GM12875 (cell line): ENCODE data around the gene TPRG1L.

Experiments used
- H3K4me3 ChIP-seq: one replicate; pipeline ENCODE4 v1.5.1; 2011; ENCODE audit warnings: low read depth, low read length, control low read depth
- TF ChIP-seq, protein P1 (sequence below): IDR thresholded peaks from 2 replicates; pipeline ENCODE4 v1.5.1; 2011; ENCODE audit warnings: low read depth, mild to moderate bottlenecking, control low read depth, inconsistent platforms, low read length, moderate library complexity, borderline replicate concordance; ENCODE audit not compliant: insufficient read depth

TPRG1L gene

DNA sequence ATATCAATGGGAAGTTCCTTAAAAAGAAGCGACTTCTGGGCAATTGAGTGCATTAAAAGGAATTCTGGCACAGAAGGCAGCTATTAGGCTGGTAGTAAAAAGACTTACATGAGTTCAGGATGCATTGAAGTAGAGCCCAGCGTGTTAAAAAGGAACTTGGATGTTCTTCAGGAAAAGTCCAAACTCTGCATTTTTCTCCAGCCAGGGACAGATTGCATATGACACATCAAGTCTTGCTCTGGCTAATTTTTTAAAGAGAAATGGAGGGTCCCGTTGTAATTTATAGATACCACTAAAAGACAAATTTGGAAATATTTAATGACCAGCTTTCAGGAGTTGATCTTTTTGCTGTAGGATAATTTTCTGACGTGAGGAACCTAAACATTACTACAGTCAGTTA is 1.2 kb downstream of the TPRG1L start:
- TF ChIP-seq, protein P1, sequence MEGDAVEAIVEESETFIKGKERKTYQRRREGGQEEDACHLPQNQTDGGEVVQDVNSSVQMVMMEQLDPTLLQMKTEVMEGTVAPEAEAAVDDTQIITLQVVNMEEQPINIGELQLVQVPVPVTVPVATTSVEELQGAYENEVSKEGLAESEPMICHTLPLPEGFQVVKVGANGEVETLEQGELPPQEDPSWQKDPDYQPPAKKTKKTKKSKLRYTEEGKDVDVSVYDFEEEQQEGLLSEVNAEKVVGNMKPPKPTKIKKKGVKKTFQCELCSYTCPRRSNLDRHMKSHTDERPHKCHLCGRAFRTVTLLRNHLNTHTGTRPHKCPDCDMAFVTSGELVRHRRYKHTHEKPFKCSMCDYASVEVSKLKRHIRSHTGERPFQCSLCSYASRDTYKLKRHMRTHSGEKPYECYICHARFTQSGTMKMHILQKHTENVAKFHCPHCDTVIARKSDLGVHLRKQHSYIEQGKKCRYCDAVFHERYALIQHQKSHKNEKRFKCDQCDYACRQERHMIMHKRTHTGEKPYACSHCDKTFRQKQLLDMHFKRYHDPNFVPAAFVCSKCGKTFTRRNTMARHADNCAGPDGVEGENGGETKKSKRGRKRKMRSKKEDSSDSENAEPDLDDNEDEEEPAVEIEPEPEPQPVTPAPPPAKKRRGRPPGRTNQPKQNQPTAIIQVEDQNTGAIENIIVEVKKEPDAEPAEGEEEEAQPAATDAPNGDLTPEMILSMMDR = no peak
- H3K4me3 ChIP-seq = no peak overlapping the region

DNA sequence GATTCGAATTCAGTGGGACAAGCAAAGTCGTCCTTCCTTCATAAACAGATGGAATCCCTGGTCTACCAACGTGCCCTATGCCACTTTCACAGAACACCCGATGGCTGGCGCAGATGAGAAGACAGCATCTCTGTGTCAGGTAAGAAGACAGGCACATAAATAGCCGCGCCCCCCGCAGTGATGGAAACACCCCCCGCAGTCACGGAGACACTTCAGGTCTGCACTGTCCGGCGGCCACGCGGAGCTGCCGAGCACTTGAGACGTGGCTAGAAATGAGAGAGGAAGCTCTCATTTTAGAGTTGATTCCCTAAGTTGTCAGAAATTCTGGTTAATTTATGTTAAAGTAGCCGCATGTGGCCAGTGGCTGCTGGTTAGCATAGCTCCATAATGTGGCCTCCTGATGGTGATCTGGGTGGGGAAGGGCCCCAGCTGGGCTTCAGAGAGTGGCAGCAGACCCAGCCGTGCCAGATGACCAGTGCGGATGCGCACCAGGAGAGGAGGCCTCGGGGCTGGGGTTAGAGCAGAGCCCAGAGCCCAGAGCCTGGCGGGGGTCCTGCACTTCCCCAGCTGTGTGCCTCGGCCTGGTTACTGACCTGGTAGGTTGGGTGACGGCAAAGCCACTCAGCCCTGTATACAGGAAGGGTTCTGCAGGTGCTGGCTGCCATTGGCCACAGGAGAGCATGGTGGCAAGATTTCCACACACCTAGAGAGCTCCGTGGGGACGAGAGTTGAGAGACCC is 2.9 kb downstream of the TPRG1L start:
- H3K4me3 ChIP-seq = no peak overlapping the region
- TF ChIP-seq, protein P1 = no peak

DNA sequence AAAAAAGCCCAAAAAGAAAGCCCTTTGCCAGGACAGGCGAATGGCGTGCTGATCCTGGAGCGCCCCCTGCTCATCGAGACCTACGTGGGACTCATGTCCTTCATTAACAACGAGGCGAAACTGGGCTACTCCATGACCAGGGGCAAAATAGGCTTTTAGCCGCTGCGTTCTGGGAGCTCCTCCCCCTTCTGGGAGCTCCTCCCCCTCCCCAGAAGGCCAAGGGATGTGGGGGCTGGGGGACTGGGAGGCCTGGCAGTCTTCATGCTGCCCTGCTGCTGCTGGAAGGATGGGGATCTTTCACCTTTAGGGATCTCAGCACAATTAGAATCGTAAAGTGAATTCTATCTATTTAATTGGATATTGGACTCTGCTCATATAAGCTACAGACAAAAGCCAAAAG is 3.6 kb downstream of the TPRG1L start:
- TF ChIP-seq, protein P1 = no peak
- no peak overlapping the region for H3K4me3 ChIP-seq

DNA sequence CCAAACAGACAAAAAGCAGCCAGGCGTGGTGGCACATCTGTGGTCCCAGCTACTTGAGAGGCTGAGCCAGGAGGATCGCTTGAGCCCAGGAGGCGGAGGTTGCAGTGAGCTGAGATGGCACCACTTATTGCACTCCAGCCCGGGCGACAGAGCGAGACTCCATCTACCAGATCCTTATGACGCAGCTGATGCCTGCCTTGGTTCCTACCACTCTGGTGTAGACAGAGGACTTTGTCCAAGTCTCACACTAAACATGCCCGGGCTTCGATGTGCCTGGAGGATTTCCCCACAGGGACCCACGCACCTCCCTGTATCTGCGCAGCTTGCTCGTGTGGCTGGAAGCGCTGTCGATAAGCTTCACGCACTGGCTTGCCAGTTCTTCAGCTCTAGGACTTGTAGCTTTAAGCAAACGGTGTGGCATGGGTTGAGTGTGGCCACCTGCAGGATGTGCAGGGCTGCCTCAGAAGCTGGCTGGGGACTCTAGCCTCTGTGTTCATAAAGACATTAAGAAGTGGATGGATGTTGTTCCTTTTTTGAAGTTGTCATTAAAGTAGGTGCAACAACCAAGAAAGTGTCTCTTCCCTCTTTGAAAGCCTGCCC is 4.8 kb downstream of the TPRG1L start:
- no peak overlapping the region for H3K4me3 ChIP-seq
- TF ChIP-seq, protein P1 = no peak

DNA sequence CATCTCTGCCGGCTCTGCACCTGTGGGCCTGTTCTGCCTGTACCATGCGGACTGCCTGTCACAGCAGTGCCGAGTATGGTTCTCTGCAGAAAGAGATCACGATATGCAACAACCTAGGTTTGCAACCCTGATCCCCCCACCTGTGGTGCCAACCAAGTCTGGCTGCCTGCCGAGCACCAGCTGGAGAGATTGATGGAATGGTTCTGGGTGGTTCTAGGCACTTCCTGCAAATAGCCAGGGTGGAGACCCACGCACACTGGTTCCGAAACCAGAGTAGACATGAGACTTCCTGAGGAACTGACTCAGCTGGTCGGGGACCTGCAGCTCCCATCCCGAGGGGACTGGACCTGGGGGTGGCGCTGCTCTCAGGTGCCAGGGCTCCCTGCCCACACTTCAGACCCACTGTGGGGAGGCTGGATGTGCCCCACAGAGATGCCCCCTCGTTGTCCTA is 5.4 kb downstream of the TPRG1L start:
- TF ChIP-seq, protein P1 = no peak
- H3K4me3 ChIP-seq = no peak overlapping the region

DNA sequence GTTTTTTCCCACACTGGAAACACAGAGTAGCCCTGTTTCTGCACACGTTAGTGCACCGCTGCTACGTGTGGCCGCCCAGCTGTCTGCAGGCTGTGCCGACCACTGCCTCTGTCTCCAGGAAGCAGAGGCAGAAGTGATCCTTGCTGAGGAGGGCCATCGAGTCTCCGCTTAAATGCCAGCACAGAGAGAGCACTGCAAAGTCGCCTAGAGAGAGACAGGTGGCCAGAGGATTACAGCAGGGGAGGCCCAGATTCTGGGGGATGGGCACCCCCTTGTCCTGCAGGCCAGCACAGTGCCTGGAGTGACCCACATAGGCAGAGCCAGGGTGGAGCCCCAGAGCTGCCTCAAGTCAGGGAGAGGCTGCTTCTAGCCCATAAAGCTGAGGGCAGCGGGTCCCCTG is 6.1 kb downstream of the TPRG1L start:
- TF ChIP-seq, protein P1 = no peak
- no peak overlapping the region for H3K4me3 ChIP-seq
